NCI-H2196 treated with DMSO at 0.1 percent for 48 hours (cell line): ENCODE measurements around the gene STAU1.
"Not testable (repeated sequence)": the region's sequence is repeated elsewhere in the genome, so short reads cannot be mapped to it uniquely, and the experiment has no call there.

Experiments used
- DNase-seq: peaks from one replicate; lab custom pipeline; 2025; ENCODE audit not compliant: unreplicated experiment; lab: John Stamatoyannopoulos, UW

Gene STAU1

GRCh38 chr20:49123982-49124381 is 64.2 kb downstream of the STAU1 start:
- DNase-seq = no peak

GRCh38 chr20:49122920-49123319 is 65.2 kb downstream of the STAU1 start:
- no peak for DNase-seq

DNA sequence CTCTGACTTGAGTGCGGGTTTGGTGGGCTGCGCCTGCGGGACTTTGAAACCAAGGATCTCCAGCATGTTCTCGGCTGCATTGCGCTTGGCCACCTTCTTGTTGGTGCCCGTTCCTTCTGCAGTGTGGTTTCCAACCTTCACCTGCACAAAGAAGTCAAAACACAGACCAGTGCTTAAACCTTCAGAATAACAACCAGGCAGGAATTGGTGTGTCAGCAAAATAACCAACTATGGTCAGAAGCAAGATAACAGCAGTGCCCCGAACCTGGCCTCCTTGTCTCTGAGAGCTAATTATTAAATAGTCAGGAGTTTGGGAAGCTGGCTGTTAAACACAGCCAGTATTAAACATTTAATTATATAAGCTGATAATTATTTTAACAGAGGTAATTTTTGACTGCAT is 68.1 kb downstream of the STAU1 start:
- no peak for DNase-seq

GRCh38 chr20:49118307-49118706 is 69.8 kb downstream of the STAU1 start:
- no peak for DNase-seq

- no peak for DNase-seq
These were observed 72.6 kb downstream of the STAU1 start for GRCh38 chr20:49115564-49115963.

DNA sequence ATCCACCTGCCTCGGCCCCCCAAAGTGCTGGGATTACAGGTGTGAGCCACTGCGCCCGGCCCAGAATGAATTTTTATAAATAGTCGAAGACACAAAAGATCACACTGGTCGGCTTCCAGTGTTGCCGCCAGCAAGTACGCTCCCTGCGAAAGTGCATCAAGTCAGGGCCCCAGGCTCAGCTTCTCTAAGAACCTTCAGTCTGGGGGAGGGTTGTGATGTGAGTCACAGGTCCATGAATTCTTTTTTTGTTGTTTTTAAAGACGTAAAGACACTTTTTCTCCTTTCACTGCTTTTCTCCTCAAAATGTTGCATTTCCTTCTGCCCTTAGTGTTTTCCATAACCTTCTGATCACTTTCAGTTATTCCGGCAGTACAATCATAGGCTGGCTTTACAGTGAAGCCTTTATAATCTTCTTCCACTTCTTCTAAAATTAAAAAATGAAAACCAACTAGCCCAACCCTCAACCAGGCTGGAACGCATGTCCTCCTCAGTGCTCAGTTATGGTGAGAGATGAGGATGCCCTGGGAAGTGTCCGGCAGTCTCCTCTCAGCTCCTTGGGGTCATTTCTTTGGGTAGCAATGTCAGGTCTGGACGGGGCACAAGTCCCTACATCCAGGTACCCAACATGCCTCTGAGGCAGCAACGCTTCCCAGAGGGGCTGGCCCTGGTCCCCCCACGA is 75.4 kb downstream of the STAU1 start:
- no peak for DNase-seq

GRCh38 chr20:49110767-49111694 is 77.1 kb downstream of the STAU1 start:
- DNase-seq = no peak

DNA sequence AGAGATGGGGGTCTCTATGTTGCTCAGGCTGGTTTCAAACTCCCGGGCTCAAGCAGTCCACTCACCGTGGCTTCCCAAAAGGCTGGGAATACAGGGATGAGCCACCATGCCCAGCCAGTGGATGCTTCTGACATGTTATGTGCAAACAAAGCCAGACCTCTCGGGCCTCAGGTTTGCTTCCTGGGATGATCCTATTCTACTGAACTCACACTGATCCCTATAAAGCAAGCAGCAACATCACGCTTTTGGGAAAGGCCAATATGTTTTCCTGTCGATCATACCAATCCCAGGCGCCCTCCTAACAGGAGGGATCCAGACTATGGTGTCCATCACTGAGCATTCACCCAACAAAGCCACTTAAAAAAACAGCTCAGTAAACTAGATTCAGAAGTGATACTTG is 81.8 kb downstream of the STAU1 start:
- no peak for DNase-seq

DNA sequence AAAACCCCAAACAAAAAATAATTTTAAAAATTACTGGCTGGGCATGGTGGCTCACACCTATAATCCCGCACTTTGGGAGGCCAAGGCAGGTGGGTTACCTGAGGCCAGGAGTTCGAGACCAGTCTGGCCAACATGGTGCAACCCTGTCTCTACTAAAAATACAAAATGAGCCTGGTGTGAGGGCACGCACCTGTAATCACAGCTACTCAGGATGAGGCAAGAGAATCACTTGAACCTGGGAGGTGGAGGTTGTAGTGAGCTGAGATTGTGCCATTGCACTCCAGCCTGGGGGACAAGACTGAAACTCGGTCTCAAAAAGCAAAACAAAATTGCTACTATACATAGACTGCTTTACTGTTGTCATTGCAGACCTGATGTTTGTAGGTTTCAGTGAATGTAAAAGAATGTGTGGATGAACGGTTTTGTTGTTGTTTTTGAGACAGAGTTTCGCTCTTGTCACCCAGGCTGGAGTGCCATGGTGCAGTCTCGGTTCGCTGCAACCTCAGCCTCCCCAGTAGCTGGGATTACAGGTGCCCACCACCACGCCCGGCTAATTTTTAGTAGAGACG is 83.1 kb downstream of the STAU1 start:
- DNase-seq = not testable (repeated sequence)

DNA sequence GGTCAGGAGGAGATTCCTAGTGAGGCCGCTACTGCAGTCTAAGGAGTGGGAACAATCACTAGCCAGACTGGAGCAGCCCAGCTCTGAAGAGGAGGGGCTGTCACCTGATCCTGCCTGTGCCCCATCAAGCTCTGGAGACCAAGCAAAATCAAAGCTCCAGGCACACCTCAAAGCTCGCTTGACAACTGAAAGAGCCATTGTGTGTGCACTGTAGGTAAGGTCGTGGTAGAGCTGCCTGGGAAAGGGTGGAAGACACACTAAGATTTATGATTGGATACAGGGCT is 83.8 kb downstream of the STAU1 start:
- no peak for DNase-seq

GRCh38 chr20:49103647-49104364 is 84.3 kb downstream of the STAU1 start:
- no peak for DNase-seq

GRCh38 chr20:49103019-49103418 is 85.1 kb downstream of the STAU1 start:
- DNase-seq = no peak

GRCh38 chr20:49100972-49101371 is 87.2 kb downstream of the STAU1 start:
- DNase-seq = no peak

- not testable (repeated sequence) for DNase-seq
These were observed 87.8 kb downstream of the STAU1 start for GRCh38 chr20:49100292-49100691.

DNA sequence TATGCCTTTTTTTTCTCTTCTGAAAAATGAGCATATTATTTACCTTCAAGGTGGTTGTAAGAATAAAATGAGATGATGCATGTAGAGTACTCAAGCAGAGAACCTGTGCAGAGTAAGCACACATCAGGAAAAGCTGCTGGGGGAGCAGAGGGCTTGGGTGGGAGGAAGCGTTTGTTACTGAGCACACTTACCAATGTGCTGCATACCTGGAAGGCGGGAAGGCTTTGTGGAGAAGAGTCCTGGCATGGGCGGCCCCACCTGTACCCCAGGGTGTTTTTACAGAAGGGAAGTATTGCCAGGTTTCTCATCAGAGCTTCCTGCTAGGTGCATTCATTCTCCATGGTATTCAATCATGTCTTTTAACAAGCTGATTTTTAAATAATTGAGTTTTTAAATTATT is 89.1 kb downstream of the STAU1 start:
- DNase-seq = no peak

- no peak for DNase-seq
These were observed 90.0 kb downstream of the STAU1 start for GRCh38 chr20:49098136-49098535.

GRCh38 chr20:49097159-49097558 is 91.0 kb downstream of the STAU1 start:
- no peak for DNase-seq

GRCh38 chr20:49096203-49096730 is 91.9 kb downstream of the STAU1 start:
- no peak for DNase-seq

GRCh38 chr20:49091762-49092161 is 96.4 kb downstream of the STAU1 start:
- DNase-seq = no peak

DNA sequence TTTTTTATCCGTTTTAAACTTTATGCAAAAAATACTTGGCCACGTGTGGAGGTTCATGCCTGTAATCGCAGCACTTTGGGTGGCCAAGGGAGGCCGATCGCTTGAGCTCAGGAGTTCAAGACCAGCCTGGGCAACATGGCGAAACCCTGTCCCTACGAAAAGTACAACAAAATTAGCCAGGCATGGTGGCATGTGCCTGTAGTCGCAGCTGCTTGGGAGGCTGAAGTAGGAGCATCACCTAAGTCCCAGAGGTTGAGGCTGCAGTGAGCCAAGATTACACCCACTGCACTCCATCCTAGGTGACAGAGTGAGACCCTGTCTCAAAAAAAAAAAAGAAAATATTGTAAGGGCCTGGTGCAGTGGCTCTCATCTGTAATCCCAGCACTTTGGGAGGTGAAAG is 97.0 kb downstream of the STAU1 start:
- DNase-seq = no peak

GRCh38 chr20:49082295-49082694 is 105.8 kb downstream of the STAU1 start:
- DNase-seq = not testable (repeated sequence)
